Kidney (tissue), 14 donors: Measurements from ENCODE around the gene NACA. TPM values are rescaled to one million over a fixed set of nuclear protein-coding genes. Genes with fewer than 3 reads are reported as not detected.

Experiments used
- DNase-seq, 5 donors: peaks; one replicate each; pipeline ENCODE4 v3.0.0-alpha.2; 2013 to 2020
- FAIRE-seq: peaks from 2 replicates; lab custom pipeline; 2012; peaks lifted over from hg19 to GRCh38; lab: Jason Lieb, UNC
- H3K27ac ChIP-seq, 2 donors: one replicate each; pipeline ENCODE4 v1.7.0; 2013; ENCODE audit warnings: low read depth in 2 of 2, low read length in 2 of 2, inconsistent platforms in 1 of 2
- H3K27me3 ChIP-seq: one replicate; pipeline ENCODE4 v1.7.1; 2013; ENCODE audit warnings: low read length, inconsistent platforms; ENCODE audit not compliant: control insufficient read depth, insufficient read depth
- H3K36me3 ChIP-seq, 3 donors: one replicate each; pipeline versions ENCODE4 v1.7.0 to v1.7.1; 2013; ENCODE audit warnings: low read length in 3 of 3, control low read depth in 1 of 3, inconsistent platforms in 1 of 3; ENCODE audit not compliant: insufficient read depth in 3 of 3, control insufficient read depth in 2 of 3
- H3K4me1 ChIP-seq, 3 donors: one replicate each; pipeline versions ENCODE4 v1.7.0 to v1.7.1; 2013; ENCODE audit warnings: low read length in 3 of 3, inconsistent platforms in 1 of 3, low read depth in 1 of 3; ENCODE audit not compliant: control insufficient read depth in 2 of 3, insufficient read depth in 2 of 3
- H3K4me3 ChIP-seq, 3 donors: one replicate each; pipeline versions ENCODE4 v1.7.0 to v1.8.1; 2013; ENCODE audit warnings: low read length in 3 of 3, control low read depth in 1 of 3, inconsistent platforms in 1 of 3
- H3K9ac ChIP-seq, 3 donors: one replicate each; pipeline versions ENCODE4 v1.7.0 to v1.7.1; 2013; ENCODE audit warnings: low read length in 3 of 3, control low read depth in 1 of 3, inconsistent platforms in 1 of 3
- H3K9me3 ChIP-seq, 3 donors: one replicate each; pipeline versions ENCODE4 v1.7.0 to v1.7.1; 2013; ENCODE audit warnings: low read length in 3 of 3, control low read depth in 1 of 3, inconsistent platforms in 1 of 3; ENCODE audit not compliant: control insufficient read depth in 2 of 3, insufficient read depth in 1 of 3
- intact Hi-C: fragments of 100-400 bp; cut with DNase I; formaldehyde crosslinking; loops from one replicate; pipeline ENCODE4 v1.11.1; 2022
- polyA plus RNA-seq: library from polyadenylated mRNA; stranded (reverse); fragments of 350-450 nt; fragmentation: Illumina TruSeq; extraction: RNeasy Lipid Tissue Mini Kit (QIAGEN cat#74804); gene quantifications from one replicate; pipeline ENCODE4 v1.2.3, GENCODE V29; 2014; ENCODE audit warnings: low read depth, low replicate concordance; ENCODE audit not compliant: insufficient read depth
- total RNA-seq: library from RNA; stranded (reverse); fragmentation: NEBNext Ultra II Directional; extraction: Animal tissue kit (Norgen Biotek cat#: 25700); gene quantifications from one replicate; pipeline ENCODE4 v1.2.1, GENCODE V29; 2021
- TF ChIP-seq, protein P1 (sequence below): IDR thresholded peaks from 3 replicates; pipeline ENCODE4 v1.5.1; 2012; ENCODE audit warnings: mild to moderate bottlenecking, moderate library complexity, borderline replicate concordance; ENCODE audit not compliant: insufficient read depth; ENCODE audit errors: extremely low read depth
- donor health status: control.
- donor health status: control.
- donor health status: control.
- donor health status: control.
- donor health status: control.
- donor health status: DM: yes; HTN: yes; CAD: no.
- donor health status: Normal renal cell carcinoma (clear cell type).

NACA gene
- total and polyA plus RNA-seq, 2 donors from 2014 or later: 660 to 1,180 TPM

DNA sequence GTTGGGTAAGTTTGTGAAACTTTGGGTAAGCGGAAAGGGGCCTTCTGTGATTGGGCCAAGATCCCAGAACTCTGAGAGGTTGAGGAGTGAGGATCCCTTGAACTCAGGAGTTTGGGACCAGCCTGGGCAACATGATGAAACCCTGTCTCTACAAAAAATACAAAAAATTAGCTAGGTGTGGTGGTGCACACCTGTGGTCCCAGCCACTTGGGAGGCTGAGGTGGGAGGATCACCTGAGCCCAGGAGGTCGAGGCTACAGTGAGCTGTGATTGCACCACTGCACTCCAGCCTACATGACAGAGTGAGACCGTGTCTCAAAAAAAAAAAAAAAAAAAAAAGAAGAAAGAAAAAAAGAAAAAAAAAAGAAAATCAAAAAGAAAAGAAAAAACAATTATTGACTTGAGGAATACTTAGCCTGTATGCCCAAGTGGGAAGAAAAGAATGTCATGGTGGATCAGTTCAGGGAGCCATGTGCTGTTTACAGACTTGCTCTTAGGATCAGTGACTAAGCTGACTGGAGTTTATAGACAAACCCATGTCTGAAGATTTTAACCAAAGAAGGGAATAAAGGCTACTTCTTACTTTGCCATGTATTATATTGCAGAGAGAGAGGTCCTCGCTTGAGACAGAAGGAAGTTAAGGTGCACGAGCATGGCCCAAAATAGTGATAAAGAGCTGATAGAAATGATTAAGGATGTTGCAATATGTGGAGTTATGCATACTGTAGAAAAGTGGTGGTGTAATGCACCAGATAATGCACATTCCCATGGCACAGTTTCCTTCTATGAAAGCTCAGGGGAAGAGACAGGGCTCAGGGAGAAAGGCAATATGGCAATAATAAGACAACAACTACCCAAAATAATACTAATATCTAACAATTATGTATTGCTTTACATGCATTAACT, 38.9 kb upstream of the NACA start:
- no peak overlapping the region for H3K9ac ChIP-seq
- no peak overlapping the region for H3K27ac ChIP-seq
- H3K27me3 ChIP-seq: no peaks in the 10 kb centered on the region
- no peak overlapping the region for H3K4me3 ChIP-seq
- no peak for FAIRE-seq
- H3K9me3 ChIP-seq: peaks cover 0 to 2% (median 0%) of the 10 kb centered on the region in 3 donors
- no peaks in the 10 kb centered on the region for H3K4me1 ChIP-seq
- TF ChIP-seq, protein P1, sequence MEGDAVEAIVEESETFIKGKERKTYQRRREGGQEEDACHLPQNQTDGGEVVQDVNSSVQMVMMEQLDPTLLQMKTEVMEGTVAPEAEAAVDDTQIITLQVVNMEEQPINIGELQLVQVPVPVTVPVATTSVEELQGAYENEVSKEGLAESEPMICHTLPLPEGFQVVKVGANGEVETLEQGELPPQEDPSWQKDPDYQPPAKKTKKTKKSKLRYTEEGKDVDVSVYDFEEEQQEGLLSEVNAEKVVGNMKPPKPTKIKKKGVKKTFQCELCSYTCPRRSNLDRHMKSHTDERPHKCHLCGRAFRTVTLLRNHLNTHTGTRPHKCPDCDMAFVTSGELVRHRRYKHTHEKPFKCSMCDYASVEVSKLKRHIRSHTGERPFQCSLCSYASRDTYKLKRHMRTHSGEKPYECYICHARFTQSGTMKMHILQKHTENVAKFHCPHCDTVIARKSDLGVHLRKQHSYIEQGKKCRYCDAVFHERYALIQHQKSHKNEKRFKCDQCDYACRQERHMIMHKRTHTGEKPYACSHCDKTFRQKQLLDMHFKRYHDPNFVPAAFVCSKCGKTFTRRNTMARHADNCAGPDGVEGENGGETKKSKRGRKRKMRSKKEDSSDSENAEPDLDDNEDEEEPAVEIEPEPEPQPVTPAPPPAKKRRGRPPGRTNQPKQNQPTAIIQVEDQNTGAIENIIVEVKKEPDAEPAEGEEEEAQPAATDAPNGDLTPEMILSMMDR: no peak
- DNase-seq: no peak
- intact Hi-C loops: loop anchor here (10.0 kb wide), 1 partner anchor 231 kb away; a partner anchor contains a TSS
- H3K36me3 ChIP-seq: no peaks in the 10 kb centered on the region

DNA sequence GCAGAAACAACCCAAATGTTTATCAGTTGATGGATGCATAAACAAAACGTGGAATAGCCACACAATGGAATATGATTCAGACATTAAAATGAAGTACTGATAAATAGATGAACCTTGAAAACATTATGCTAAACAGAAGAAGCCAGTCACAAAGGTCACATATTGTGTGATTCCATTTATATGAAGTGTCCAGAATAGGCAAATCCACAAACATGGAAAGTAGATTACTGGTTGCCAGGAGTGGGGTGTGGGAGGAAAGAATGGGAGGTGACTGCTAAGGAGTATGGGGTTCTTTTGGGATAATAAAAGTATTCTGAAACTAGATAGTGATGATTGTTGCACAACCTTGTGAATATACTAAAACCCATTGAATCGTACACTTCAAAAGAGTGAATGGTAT, 36.7 kb upstream of the NACA start:
- no peak overlapping the region for H3K27ac ChIP-seq
- intact Hi-C loops: loop anchor here (10.0 kb wide), 1 partner anchor 233 kb away; a partner anchor contains a TSS
- FAIRE-seq: no peak

DNA sequence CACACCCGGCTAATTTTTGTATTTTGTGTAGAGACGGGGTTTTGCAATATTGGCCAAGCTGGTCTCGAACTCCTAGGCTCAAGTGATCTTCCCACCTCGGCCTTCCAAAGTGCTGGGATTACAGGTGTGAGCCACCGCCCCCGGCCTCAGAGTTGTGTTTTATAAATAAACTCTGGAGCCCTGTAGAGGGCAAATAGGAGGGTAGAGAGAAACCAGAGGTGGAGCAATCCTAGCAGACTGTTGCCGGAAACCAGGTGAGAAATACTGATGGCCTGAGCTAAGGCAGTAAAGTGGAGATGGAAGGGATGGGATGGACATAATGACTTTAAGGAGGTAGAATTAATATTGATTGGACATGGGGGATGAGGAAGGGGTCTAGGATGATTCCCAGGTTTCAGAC, 35.4 kb upstream of the NACA start:
- intact Hi-C loops: loop anchor here (10.0 kb wide), 1 partner anchor 234 kb away; a partner anchor contains a TSS
- no peaks in the 10 kb centered on the region for H3K27me3 ChIP-seq
- TF ChIP-seq, protein P1: no peak

More for the DNA sequence above, 36.7 kb upstream of the NACA start:
- H3K4me3 ChIP-seq: no peak overlapping the region
- no peaks in the 10 kb centered on the region for H3K36me3 ChIP-seq
- TF ChIP-seq, protein P1: no peak
- DNase-seq: no peak
- H3K27me3 ChIP-seq: no peaks in the 10 kb centered on the region
- no peaks in the 10 kb centered on the region for H3K4me1 ChIP-seq
- H3K9ac ChIP-seq: no peak overlapping the region
- peaks cover 0 to 11% (median 0%) of the 10 kb centered on the region in 3 donors for H3K9me3 ChIP-seq

More for the DNA sequence above, 35.4 kb upstream of the NACA start:
- Histone ChIP-seq H3K4me3 (no peak overlapping the region), H3K9ac (no peak overlapping the region), H3K36me3 (no peaks in the 10 kb centered on the region), H3K4me1 (no peaks in the 10 kb centered on the region), H3K9me3 (peaks cover 0 to 11% (median 0%) of the 10 kb centered on the region in 3 donors), H3K27ac (no peak overlapping the region)
- DNase-seq: no peak
- no peak for FAIRE-seq
